Peyer's patch (tissue), 4 donors: ENCODE data around the gene IGFBPL1. TPM values are rescaled to one million over a fixed set of nuclear protein-coding genes. Genes with fewer than 3 reads are reported as not detected.
"Not testable (repeated sequence)": the region's sequence is repeated elsewhere in the genome, so short reads cannot be mapped to it uniquely, and the experiment has no call there.

ENCODE experiments used
- DNase-seq, 3 donors: peaks; one replicate each; pipeline ENCODE4 v3.0.0-alpha.2; 2017 to 2019
- H3K27ac ChIP-seq, 4 donors: fragments of 200-600 bp; sonication (generic); one replicate each; pipeline ENCODE4 v1.5.1; 2016 to 2019
- H3K27me3 ChIP-seq, 2 donors: fragments of 200-600 bp; sonication (generic); one replicate each; pipeline ENCODE4 v1.5.1; 2019
- H3K36me3 ChIP-seq, 3 donors: fragments of 200-600 bp; sonication (generic); one replicate each; pipeline ENCODE4 v1.5.1; 2016 to 2019
- H3K4me1 ChIP-seq, 4 donors: fragments of 200-600 bp; sonication (generic); one replicate each; pipeline ENCODE4 v1.5.1; 2016 to 2019
- H3K4me3 ChIP-seq, 4 donors: fragments of 200-600 bp; sonication (generic); 1 replicate in 3 of 4; 2 replicates in 1 of 4; pipeline ENCODE4 v1.5.1; 2016 to 2019; ENCODE audit warnings: mild to moderate bottlenecking in 1 of 4
- H3K9me3 ChIP-seq, 4 donors: fragments of 200-600 bp; sonication (generic); one replicate each; pipeline ENCODE4 v1.5.1; 2016 to 2019; ENCODE audit warnings: mild to moderate bottlenecking in 1 of 4
- CTCF ChIP-seq, 6 experiments: fragments of 450-650 bp in 4 of 6; fragments of 200-600 bp in 2 of 6; sonication (generic) in 1 of 6; IDR thresholded peaks; one replicate each; pipeline ENCODE4 v1.5.1; 2017 to 2019; ENCODE audit warnings: antibody characterized with exemption in 6 of 6, mild to moderate bottlenecking in 3 of 6, moderate library complexity in 1 of 6
- POLR2A ChIP-seq, 2 donors: fragments of 450-650 bp; IDR thresholded peaks; one replicate each; pipeline ENCODE4 v1.5.1; 2017; ENCODE audit warnings: antibody characterized with exemption in 2 of 2, mild to moderate bottlenecking in 2 of 2, moderate library complexity in 2 of 2
- total RNA-seq, 4 donors: library from RNA; depleted of rRNA; stranded (reverse); fragments of >200 nt; gene quantifications; one replicate each; pipeline ENCODE4 v1.1.0, GENCODE V29; 2016

IGFBPL1 gene
- 1 to 10 TPM in 2 of 4 donors, not detected in 2; 1.2 to 1.4 TPM for total RNA-seq

- peaks cover 0 to 4% of the 10 kb centered on the region in 2 donors for H3K27me3 ChIP-seq
- H3K4me1 ChIP-seq: peaks cover 0 to 7% (median 2%) of the 10 kb centered on the region in 4 donors
- peak within 1 kb of the TSS in 3 of 4 donors; percentile 27 to 56 (median 36) for H3K4me3 ChIP-seq
- peak in 1 of 3 donors; percentile 56 for DNase-seq
- H3K9me3 ChIP-seq: no peaks in the 10 kb centered on the region
- TF ChIP-seq CTCF (IDR thresholded peaks at IDR 0.05) (no peak), POLR2A (IDR thresholded peaks at IDR 0.05) (no peak)
- no peak within 1 kb of the TSS for H3K27ac ChIP-seq
- H3K36me3 ChIP-seq: no peaks in the 10 kb centered on the region
Observed at GRCh38 chr9:38423973-38424843, at the start of gene IGFBPL1. IGFBPL1 (minus strand) TSS chr9:38424454; CDS start chr9:38424424, 30 bp downstream.

GRCh38 chr9:38472583-38473249, 48.5 kb upstream of the IGFBPL1 start:
- not testable (repeated sequence) for H3K4me1 ChIP-seq, H3K27ac ChIP-seq, H3K27me3 ChIP-seq, DNase-seq, H3K9me3 ChIP-seq, H3K36me3 ChIP-seq, H3K4me3 ChIP-seq

GRCh38 chr9:38467404-38467803, 43.1 kb upstream of the IGFBPL1 start:
- TF ChIP-seq CTCF (IDR thresholded peaks at IDR 0.05): no peak
- no peak for TF ChIP-seq POLR2A (IDR thresholded peaks at IDR 0.05)

GRCh38 chr9:38453835-38454234, 29.6 kb upstream of the IGFBPL1 start:
- H3K4me3 ChIP-seq: no peak overlapping the region
- no peaks in the 10 kb centered on the region for H3K27me3 ChIP-seq

More at GRCh38 chr9:38467404-38467803, 43.1 kb upstream of the IGFBPL1 start:
- Histone ChIP-seq H3K36me3 (no peaks in the 10 kb centered on the region), H3K27me3 (no peaks in the 10 kb centered on the region), H3K4me3 (no peak overlapping the region), H3K4me1 (no peaks in the 10 kb centered on the region), H3K27ac (no peak overlapping the region), H3K9me3 (no peaks in the 10 kb centered on the region)
- no peak for DNase-seq

GRCh38 chr9:38451162-38451561, 26.9 kb upstream of the IGFBPL1 start:
- Histone ChIP-seq H3K4me1 (no peaks in the 10 kb centered on the region), H3K36me3 (no peaks in the 10 kb centered on the region), H3K4me3 (no peak overlapping the region), H3K27ac (no peak overlapping the region), H3K9me3 (no peaks in the 10 kb centered on the region), H3K27me3 (no peaks in the 10 kb centered on the region)
- no peak for DNase-seq
- TF ChIP-seq POLR2A (IDR thresholded peaks at IDR 0.05): no peak
- no peak for TF ChIP-seq CTCF (IDR thresholded peaks at IDR 0.05)

More at GRCh38 chr9:38453835-38454234, 29.6 kb upstream of the IGFBPL1 start:
- H3K9me3 ChIP-seq: no peaks in the 10 kb centered on the region
- no peak for DNase-seq
- no peaks in the 10 kb centered on the region for H3K4me1 ChIP-seq
- no peak overlapping the region for H3K27ac ChIP-seq
- no peaks in the 10 kb centered on the region for H3K36me3 ChIP-seq
- TF ChIP-seq CTCF (IDR thresholded peaks at IDR 0.05): no peak
- TF ChIP-seq POLR2A (IDR thresholded peaks at IDR 0.05): no peak

- no peaks in the 10 kb centered on the region for H3K36me3 ChIP-seq
- no peaks in the 10 kb centered on the region for H3K27me3 ChIP-seq
- TF ChIP-seq POLR2A (IDR thresholded peaks at IDR 0.05): no peak
- TF ChIP-seq CTCF (IDR thresholded peaks at IDR 0.05): no peak
- no peak overlapping the region for H3K4me3 ChIP-seq
- H3K4me1 ChIP-seq: no peaks in the 10 kb centered on the region
- H3K27ac ChIP-seq: no peak overlapping the region
- no peak for DNase-seq
- H3K9me3 ChIP-seq: no peaks in the 10 kb centered on the region
Observed at GRCh38 chr9:38447703-38448102, 23.4 kb upstream of the IGFBPL1 start.
